Omental fat pad (tissue), 4 donors: ENCODE data around the gene FGF8. TPM values are rescaled to one million over a fixed set of nuclear protein-coding genes. Genes with fewer than 3 reads are reported as not detected.

Source experiments
- ATAC-seq: fragments of 150-250 bp; one replicate; pipeline ENCODE4 v1.9.1; 2016; ENCODE audit warnings: mild to moderate bottlenecking, moderate library complexity; ENCODE audit not compliant: low FRiP score
- DNase-seq: peaks from one replicate; pipeline ENCODE4 v3.0.0-alpha.2; 2019; ENCODE audit warnings: low spot score
- total RNA-seq, 4 donors: library from RNA; depleted of rRNA; stranded (reverse); fragments of >200 nt; gene quantifications; one replicate each; pipeline ENCODE4 v1.1.0, GENCODE V29; 2016
- TF ChIP-seq, protein P1 (sequence below), 3 donors: fragments of 450-650 bp; IDR thresholded peaks; one replicate each; pipeline ENCODE4 v1.5.1; 2016 to 2017; ENCODE audit warnings: antibody characterized with exemption in 3 of 3, mild to moderate bottlenecking in 3 of 3, moderate library complexity in 2 of 3

FGF8 gene
- total RNA-seq, 4 donors from 2014 or later: 1.0 TPM; not detected in 3

- no peak for ATAC-seq
- TF ChIP-seq, protein P1, sequence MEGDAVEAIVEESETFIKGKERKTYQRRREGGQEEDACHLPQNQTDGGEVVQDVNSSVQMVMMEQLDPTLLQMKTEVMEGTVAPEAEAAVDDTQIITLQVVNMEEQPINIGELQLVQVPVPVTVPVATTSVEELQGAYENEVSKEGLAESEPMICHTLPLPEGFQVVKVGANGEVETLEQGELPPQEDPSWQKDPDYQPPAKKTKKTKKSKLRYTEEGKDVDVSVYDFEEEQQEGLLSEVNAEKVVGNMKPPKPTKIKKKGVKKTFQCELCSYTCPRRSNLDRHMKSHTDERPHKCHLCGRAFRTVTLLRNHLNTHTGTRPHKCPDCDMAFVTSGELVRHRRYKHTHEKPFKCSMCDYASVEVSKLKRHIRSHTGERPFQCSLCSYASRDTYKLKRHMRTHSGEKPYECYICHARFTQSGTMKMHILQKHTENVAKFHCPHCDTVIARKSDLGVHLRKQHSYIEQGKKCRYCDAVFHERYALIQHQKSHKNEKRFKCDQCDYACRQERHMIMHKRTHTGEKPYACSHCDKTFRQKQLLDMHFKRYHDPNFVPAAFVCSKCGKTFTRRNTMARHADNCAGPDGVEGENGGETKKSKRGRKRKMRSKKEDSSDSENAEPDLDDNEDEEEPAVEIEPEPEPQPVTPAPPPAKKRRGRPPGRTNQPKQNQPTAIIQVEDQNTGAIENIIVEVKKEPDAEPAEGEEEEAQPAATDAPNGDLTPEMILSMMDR (IDR thresholded peaks at IDR 0.05): no peak
- DNase-seq: no peak
Observed at GRCh38 chr10:101778151-101778780, 2.4 kb upstream of the FGF8 start.

DNA sequence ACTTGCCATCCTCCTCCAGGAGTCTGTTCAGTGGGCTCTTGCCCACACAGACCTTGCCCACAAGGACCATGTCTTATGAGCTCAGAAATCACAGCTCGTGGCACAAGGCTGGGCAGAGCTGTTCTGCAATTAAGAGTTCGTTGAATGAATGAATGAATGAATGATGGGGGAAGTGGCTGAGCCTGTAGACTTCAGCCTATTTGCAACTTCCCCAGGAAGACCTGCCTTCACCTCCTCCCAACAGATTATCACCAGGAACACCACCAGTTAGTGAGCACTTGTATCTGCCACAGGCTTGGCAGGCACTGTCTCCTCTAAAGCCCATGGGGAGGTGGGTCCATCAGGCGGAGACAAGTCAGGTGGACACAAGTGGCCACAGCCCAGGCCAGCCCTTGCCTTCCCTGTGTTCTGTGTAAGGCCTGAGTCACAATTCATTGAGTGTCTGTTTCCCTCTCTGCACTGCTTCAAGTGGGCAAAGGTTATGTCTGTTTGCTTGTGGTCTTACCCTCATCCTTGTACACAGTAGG, 1.8 kb upstream of the FGF8 start:
- DNase-seq (no peak), ATAC-seq (no peak)
- TF ChIP-seq, protein P1 (IDR thresholded peaks at IDR 0.05): no peak

- no peak for DNase-seq
- TF ChIP-seq, protein P1 (IDR thresholded peaks at IDR 0.05): no peak
- ATAC-seq: no peak
Observed at GRCh38 chr10:101776161-101776817, 375 bp upstream of the FGF8 start.

DNA sequence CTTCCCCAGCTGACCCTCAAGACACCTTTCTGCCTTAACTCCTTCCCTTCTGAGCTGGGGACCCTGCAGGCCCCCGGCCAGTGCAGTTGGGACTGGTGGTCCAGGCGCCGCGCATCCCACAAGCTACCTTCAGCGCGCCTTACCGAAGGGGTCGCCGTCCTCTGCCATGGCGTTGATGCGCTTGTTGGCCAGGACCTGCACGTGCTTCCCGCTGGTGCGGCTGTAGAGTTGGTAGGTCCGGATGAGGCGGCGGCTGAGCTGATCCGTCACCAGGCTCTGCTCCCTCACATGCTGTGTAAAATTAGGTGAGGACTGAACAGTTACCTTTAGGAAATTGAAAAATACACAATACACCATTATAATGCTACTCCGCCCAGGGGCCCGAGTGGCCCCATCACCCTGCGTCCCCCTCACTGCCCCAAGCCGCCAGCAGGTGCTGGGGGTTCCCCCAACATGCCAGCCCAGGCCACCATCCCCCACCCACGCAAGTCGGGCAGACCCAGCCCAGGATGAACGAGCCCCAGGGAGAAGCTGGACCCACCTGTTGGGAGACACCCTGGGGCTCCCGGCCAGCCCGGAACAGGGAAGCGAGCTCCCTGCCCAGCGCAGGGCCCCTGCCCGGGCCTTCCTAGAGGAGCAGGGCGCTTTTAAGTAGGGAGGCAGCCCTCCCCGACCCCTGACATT, 1.2 kb downstream of the FGF8 start:
- TF ChIP-seq, protein P1 (IDR thresholded peaks at IDR 0.05): no peak
- DNase-seq: no peak
- no peak for ATAC-seq

DNA sequence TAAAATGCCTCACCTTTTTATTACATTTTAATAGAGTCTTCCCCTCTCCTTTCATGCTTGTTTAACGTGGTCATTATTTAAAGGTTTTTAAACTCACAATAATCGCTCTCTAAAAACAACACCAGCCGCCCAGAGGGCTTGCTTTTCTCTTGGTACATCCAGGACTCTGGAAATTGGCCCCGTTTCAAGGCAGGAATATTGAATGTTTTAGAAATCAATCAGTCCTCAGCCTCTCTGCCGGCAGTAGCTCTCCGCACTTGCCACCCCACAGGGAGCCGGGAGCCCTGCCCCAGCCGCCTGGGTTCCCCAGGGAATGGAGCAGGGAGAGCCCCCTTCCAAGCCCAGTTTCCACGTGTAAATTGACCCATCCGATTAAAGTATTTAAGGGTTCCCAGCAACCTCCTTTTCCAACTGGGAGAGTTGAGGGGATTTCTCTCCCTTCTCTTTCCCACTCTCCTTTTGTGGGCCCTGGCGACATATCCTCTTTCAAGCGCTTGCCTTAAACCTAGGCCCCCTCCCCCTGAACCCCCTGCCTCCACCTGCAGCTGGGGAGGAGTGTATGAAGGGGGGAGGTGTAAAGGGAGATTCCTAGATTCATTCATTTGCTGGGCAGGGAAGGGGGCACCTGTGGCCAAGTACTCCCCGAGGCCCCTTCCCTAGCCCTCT, 1.9 kb downstream of the FGF8 start:
- no peak for ATAC-seq
- TF ChIP-seq, protein P1 (IDR thresholded peaks at IDR 0.05): no peak
- DNase-seq: no peak

GRCh38 chr10:101772895-101773761, 2.8 kb downstream of the FGF8 start:
- DNase-seq (no peak), ATAC-seq (no peak)
- TF ChIP-seq, protein P1 (IDR thresholded peaks at IDR 0.05): no peak
